ENCODE data around the gene DVL2. TPM values are rescaled to one million over a fixed set of nuclear protein-coding genes. Genes with fewer than 3 reads are reported as not detected.

DVL2 gene
- 33.5 to 47.2 TPM (median 44.9 TPM) in 5 replicates for total RNA-seq (2022; extraction: Qiagen RNA extraction)

DNA sequence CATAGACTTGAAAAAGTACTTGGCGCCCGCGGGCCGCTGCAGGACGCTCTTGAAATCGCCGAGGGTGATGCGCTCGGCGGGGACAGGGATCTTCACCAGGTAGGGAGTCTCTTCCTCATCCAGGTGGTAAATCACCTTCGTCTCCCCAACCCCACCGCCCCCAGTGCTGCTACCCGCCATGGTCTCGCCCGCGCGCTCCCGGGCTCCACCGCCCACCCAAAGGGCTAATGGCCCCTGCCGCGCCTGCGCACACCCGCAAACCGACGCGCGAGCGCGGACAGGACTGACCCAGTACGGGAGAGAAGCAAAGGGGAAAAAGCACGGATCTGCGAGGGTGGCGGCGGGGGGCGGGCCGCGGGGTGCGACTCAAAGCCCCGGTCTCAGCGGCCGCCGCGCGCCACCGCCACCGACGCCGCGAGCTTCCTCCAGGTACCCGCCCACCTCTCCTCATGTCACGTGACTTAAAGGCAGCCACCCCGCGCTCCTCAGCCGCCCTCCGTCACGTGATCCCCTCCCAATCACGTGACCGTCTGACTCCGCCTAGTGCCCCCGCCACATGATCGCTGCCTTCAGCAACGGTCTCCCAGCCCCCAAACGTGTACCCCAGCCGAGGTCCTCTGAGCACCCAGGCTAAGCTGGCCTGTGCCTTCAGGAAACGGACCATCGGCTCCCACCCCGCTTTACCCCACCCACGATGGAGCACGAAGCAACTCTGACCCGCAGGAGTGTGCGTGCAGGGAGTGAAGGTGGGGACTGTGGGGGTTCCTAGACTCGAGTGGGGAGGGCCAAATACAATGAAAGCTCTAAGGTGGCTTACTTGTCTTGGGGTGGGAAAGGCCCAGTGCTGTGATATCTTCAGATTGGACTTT is at the start of gene DVL2:
DVL2 (minus strand) TSS at position 435 of the 869 bp plus-strand sequence; CDS start at position 180, 255 bp downstream.

DNA sequence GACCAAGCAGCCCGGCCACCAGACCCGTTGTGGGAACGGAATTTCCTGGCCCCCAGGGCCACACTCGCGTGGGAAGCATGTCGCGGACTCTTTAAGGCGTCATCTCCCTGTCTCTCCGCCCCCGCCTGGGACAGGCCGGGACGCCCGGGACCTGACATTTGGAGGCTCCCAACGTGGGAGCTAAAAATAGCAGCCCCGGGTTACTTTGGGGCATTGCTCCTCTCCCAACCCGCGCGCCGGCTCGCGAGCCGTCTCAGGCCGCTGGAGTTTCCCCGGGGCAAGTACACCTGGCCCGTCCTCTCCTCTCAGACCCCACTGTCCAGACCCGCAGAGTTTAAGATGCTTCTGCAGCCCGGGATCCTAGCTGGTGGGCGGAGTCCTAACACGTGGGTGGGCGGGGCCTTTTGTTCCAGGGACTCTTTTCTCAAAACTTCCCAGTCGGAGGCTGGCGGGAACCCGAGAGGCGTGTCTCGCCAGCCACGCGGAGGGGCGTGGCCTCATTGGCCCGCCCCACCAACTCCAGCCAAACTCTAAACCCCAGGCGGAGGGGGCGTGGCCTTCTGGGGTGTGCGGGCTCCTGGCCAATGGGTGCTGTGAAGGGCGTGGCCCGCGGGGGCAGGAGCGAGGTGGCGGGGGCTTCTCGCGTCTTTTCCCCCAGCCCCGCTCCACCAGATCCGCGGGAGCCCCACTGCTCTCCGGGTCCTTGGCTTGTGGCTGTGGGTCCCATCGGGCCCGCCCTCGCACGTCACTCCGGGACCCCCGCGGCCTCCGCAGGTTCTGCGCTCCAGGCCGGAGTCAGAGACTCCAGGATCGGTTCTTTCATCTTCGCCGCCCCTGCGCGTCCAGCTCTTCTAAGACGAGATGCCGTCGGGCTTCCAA is 47.0 kb upstream of the DVL2 start, which contains the start of gene SLC2A4:
SLC2A4 (plus strand) TSS at position 645 of the 879 bp plus-strand sequence; CDS start at position 862, 217 bp downstream.

DNA sequence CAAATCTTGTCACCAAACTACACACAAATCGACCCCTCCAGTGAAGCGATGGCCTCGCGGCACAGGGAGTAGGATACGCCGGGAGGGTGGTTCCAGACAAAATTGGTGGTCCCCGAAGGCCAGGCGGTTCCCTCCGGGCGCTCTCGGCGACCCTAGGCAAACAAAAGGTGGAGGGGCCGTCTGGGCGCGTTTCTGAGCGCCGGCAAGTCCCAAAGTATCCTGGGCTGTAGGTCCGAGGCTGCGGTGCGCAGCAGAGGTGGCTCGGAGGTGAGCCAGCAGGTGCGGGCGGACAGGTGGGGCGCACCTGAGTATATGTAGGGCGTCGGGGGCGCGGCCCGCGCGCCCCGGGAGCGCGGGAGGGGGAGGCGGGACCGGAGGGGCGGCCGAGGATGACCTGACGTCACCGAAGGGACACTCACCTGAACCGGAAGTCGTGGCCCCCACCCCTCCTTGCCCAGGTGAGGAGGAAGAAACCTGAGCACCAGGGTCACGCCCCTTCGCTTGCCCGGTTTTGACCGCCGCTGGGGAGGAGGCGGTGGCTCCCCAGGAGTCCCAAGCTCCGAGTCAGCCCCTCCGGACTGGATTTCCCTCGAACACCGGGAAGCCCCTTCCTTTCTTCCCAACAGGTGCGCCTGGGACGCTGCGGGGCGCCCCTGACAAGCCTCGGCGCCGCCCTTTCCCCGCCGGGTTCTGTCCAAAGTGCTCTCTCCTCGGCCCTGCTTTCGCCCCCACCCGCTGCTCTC is 28.0 kb upstream of the DVL2 start, which contains the start of gene CLDN7:
CLDN7 (minus strand) TSS at position 287 of the 743 bp plus-strand sequence. CDS start 435 bp downstream, outside the sequence.

DNA sequence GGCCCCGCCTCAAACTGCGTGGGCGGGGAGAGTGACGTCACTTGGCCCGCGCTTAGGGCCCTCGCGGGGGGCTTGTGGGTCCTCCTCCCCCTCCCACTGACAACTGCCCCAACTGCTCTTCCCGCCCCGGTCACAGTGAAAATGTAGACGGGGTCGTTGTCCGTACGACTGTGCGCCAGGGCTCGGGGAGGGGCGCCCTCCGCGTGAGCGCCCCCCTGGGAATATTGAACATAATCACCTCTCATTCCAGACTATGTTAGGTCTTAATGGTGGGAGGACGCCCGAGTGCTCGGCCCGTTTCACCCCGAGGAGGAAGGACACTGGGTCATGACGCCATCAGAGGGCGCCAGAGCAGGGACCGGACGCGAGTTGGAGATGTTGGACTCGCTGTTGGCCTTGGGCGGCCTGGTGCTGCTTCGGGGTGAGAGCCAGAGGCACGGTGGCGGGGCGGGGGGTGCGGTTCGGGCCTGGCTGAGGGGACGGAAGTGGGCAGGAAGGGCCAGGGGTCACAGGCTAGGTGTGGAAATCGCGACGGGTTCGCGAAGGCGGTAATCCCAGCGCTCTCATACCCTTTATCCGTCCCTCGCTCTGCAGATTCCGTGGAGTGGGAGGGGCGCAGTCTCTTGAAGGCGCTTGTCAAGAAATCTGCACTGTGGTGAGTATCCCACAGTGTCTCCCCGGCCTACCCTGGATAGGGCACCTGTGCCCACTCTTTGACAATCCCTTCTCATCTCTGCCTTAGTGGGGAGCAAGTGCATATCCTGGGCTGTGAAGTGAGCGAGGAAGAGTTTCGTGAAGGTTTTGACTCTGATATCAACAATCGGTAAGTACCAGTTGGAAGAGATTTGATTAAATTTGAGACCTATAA is 18.1 kb upstream of the DVL2 start, which contains the start of gene ELP5:
ELP5 (plus strand) TSS at position 40 of the 868 bp plus-strand sequence; CDS start at position 376, 336 bp downstream.

DNA sequence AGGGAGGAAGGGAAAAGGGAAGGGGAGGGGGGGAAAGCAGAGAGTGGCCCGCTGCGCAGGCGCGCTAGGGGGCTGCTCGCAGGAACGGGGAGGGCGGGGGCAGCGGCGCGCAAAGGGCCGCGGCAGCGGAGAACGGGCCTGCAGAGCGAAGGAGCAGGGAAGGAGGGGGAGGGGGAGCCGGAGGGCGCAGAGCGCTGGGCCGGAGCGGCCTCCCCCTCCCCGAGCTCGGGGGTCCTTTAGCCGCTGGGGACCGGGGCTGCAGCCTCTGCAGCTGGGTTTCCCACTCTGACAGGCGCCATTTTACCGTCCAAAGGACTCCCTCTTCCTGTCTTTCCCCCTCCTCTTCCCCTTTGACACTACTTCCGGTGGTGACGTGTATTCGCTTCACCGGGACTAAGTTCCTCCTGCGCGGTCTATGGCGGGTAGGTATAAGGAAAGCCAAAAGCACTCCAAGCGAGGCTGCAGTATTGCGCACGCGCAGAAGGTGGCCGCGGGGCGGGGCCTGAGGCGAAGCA is 17.4 kb upstream of the DVL2 start, which contains the start of gene CTDNEP1:
CTDNEP1 (minus strand) TSS at position 74 of the 515 bp plus-strand sequence. CDS start 438 bp downstream, outside the sequence.

GRCh38 chr17:7241783-7242716 is 7.7 kb upstream of the DVL2 start, which contains the start of gene GABARAP:
TSS of gene GABARAP (minus strand) at chr17:7242449. CDS start at chr17:7242330, 119 bp downstream.

GRCh38 chr17:7239091-7240027 is 5.0 kb upstream of the DVL2 start, which contains the start of gene PHF23:
TSS of gene PHF23 (minus strand) at chr17:7239457. CDS start at chr17:7239279, 178 bp downstream.

GRCh38 chr17:7219812-7220592 is 14.3 kb downstream of the DVL2 start, which contains the start of the genes ACADVL and DLG4:
TSS of gene ACADVL (plus strand) at chr17:7219938. CDS start at chr17:7219985, 47 bp downstream.
TSS of gene DLG4 (minus strand) at chr17:7219836.

DNA sequence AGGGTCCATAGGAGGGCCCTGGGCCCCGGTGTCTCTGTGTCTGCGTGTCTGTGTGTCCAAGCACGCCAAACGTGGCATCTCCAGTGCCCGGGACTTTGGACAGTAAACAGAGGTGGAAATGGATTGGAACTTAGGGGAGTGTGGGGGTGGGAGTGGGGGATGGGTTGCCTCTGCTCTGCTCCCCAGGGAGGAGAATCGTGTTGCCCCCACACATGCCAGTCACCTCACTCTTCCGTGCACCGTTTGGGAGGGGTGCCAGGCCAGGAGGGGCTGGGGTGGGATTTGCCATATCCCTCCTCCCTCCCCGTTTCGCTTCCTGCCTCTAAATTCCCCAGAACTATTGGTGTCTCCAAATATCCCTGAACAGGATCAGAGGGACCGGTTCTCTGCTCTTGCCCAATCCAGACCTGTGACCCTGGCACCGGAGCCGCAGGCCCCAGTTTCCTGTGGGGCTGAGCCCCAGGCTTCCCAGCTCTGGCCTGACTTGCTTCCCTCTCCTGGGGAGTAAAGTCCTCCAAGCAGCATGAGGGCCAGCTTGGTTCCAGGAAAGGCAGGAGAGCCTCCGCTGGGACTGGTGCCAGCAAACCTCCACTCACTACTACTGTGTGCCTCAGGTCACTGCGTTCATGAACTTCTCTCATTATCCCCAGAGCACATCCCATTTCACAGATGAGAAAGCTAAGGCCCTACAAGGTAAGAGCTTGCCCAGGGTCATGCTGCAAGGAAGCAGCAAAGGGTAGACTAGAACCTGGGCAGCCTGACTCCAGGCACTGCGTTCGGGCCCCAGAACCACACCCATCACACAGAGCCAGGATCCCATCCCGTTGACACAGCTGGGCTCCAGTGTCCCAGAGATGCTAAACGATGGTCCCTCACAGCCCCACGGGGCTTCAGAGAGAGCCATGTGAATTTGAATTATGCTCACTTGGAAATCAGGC is 54.7 kb downstream of the DVL2 start, which contains the start of gene ASGR1:
ASGR1 (minus strand) TSS at position 54 of the 938 bp plus-strand sequence. CDS start 807 bp downstream, outside the sequence.

Other genes with a start within 250 kb of the DVL2 start
- gene ALOX12, start 238.5 kb downstream of the DVL2 start, total RNA-seq (2022; extraction: Qiagen RNA extraction): not detected in 5 replicates
- gene RNASEK, start 221.9 kb downstream of the DVL2 start, total RNA-seq (2022; extraction: Qiagen RNA extraction): 442 to 503 TPM (median 469 TPM) in 5 replicates
- not detected in 5 replicates for gene BCL6B, start 211.5 kb downstream of the DVL2 start, total RNA-seq (2022; extraction: Qiagen RNA extraction)
- 5.9 to 11.0 TPM (median 9.2 TPM) in 5 replicates for gene SLC16A13, start 198.5 kb downstream of the DVL2 start, total RNA-seq (2022; extraction: Qiagen RNA extraction)
- gene SLC16A11, start 190.4 kb downstream of the DVL2 start, total RNA-seq (2022; extraction: Qiagen RNA extraction): 0.15 TPM in 1 of 5 replicates, not detected in the others
- not detected in 5 replicates for gene CLEC10A, start 154.3 kb downstream of the DVL2 start, total RNA-seq (2022; extraction: Qiagen RNA extraction)
- not detected in 5 replicates for gene ASGR2, start 119.7 kb downstream of the DVL2 start, total RNA-seq (2022; extraction: Qiagen RNA extraction)
- gene ASGR1, start 55.1 kb downstream of the DVL2 start, total RNA-seq (2022; extraction: Qiagen RNA extraction): 0.42 to 0.98 TPM (median 0.77 TPM) in 5 replicates
- 4.5 to 7.6 TPM (median 6.4 TPM) in 5 replicates for gene DLG4, start 14.7 kb downstream of the DVL2 start, total RNA-seq (2022; extraction: Qiagen RNA extraction)
- 266 to 442 TPM (median 389 TPM) in 5 replicates for gene ACADVL, start 14.6 kb downstream of the DVL2 start, total RNA-seq (2022; extraction: Qiagen RNA extraction)
- gene PHF23, start 4.9 kb upstream of the DVL2 start, total RNA-seq (2022; extraction: Qiagen RNA extraction): 93.9 to 117 TPM (median 104 TPM) in 5 replicates
- 596 to 790 TPM (median 609 TPM) in 5 replicates for gene GABARAP, start 7.9 kb upstream of the DVL2 start, total RNA-seq (2022; extraction: Qiagen RNA extraction)
- 218 to 267 TPM (median 246 TPM) in 5 replicates for gene CTDNEP1, start 17.2 kb upstream of the DVL2 start, total RNA-seq (2022; extraction: Qiagen RNA extraction)
- 140 to 161 TPM (median 146 TPM) in 5 replicates for gene ELP5, start 17.7 kb upstream of the DVL2 start, total RNA-seq (2022; extraction: Qiagen RNA extraction)
- gene CLDN7, start 28.0 kb upstream of the DVL2 start, total RNA-seq (2022; extraction: Qiagen RNA extraction): 1.9 to 3.2 TPM (median 2.6 TPM) in 5 replicates
- gene SLC2A4, start 47.2 kb upstream of the DVL2 start, total RNA-seq (2022; extraction: Qiagen RNA extraction): 0.30 to 0.69 TPM (median 0.60 TPM) in 5 replicates
- gene YBX2, start 60.1 kb upstream of the DVL2 start, total RNA-seq (2022; extraction: Qiagen RNA extraction): 0.45 to 0.76 TPM (median 0.57 TPM) in 5 replicates
- gene EIF5A, start 73.1 kb upstream of the DVL2 start, total RNA-seq (2022; extraction: Qiagen RNA extraction): 1,536 to 1,701 TPM (median 1,628 TPM) in 5 replicates
- 82.4 to 111 TPM (median 103 TPM) in 5 replicates for gene GPS2, start 80.8 kb upstream of the DVL2 start, total RNA-seq (2022; extraction: Qiagen RNA extraction)
- 15.2 to 33.7 TPM (median 30.6 TPM) in 5 replicates for gene NEURL4, start 94.8 kb upstream of the DVL2 start, total RNA-seq (2022; extraction: Qiagen RNA extraction)
- 1.4 to 3.6 TPM (median 2.7 TPM) in 5 replicates for gene ACAP1, start 102.0 kb upstream of the DVL2 start, total RNA-seq (2022; extraction: Qiagen RNA extraction)
- gene KCTD11, start 117.6 kb upstream of the DVL2 start, total RNA-seq (2022; extraction: Qiagen RNA extraction): 9.7 to 12.6 TPM (median 11.4 TPM) in 5 replicates
- gene TMEM95, start 120.6 kb upstream of the DVL2 start, total RNA-seq (2022; extraction: Qiagen RNA extraction): not detected in 5 replicates
- gene TNK1, start 146.6 kb upstream of the DVL2 start, total RNA-seq (2022; extraction: Qiagen RNA extraction): 1.1 to 1.5 TPM (median 1.3 TPM) in 5 replicates
- 36.7 to 50.6 TPM (median 41.6 TPM) in 5 replicates for gene PLSCR3, start 160.0 kb upstream of the DVL2 start, total RNA-seq (2022; extraction: Qiagen RNA extraction)
- gene TMEM256, start 169.6 kb upstream of the DVL2 start, total RNA-seq (2022; extraction: Qiagen RNA extraction): 204 to 220 TPM (median 207 TPM) in 5 replicates
- 11.3 to 19.7 TPM (median 17.9 TPM) in 5 replicates for gene NLGN2, start 173.3 kb upstream of the DVL2 start, total RNA-seq (2022; extraction: Qiagen RNA extraction)
- gene SPEM1, start 185.8 kb upstream of the DVL2 start, total RNA-seq (2022; extraction: Qiagen RNA extraction): 0.09 to 0.18 TPM (median 0.12 TPM) in 4 of 5 replicates, not detected in the other
- gene SPEM2, start 191.1 kb upstream of the DVL2 start, total RNA-seq (2022; extraction: Qiagen RNA extraction): 0.13 to 0.18 TPM in 2 of 5 replicates, not detected in the others
- gene SPEM3, start 194.3 kb upstream of the DVL2 start, total RNA-seq (2022; extraction: Qiagen RNA extraction): 0.02 to 0.05 TPM (median 0.04 TPM) in 3 of 5 replicates, not detected in the others
- 10.3 to 14.6 TPM (median 13.0 TPM) in 5 replicates for gene TMEM102, start 200.9 kb upstream of the DVL2 start, total RNA-seq (2022; extraction: Qiagen RNA extraction)
- gene FGF11, start 205.0 kb upstream of the DVL2 start, total RNA-seq (2022; extraction: Qiagen RNA extraction): 1.1 to 1.3 TPM (median 1.1 TPM) in 5 replicates
- 6.9 to 11.8 TPM (median 9.0 TPM) in 5 replicates for gene CHRNB1, start 210.5 kb upstream of the DVL2 start, total RNA-seq (2022; extraction: Qiagen RNA extraction)
- 20.6 to 29.5 TPM (median 27.8 TPM) in 5 replicates for gene ZBTB4, start 245.1 kb upstream of the DVL2 start, total RNA-seq (2022; extraction: Qiagen RNA extraction)
- gene SLC35G6, start 246.9 kb upstream of the DVL2 start, total RNA-seq (2022; extraction: Qiagen RNA extraction): not detected in 5 replicates
- gene POLR2A, start 249.8 kb upstream of the DVL2 start, total RNA-seq (2022; extraction: Qiagen RNA extraction): 49.1 to 95.5 TPM (median 91.3 TPM) in 5 replicates